Measurements from ENCODE around the gene IFNB1. TPM values are rescaled to one million over a fixed set of nuclear protein-coding genes. Genes with fewer than 3 reads are reported as not detected.

Gene IFNB1
- total RNA-seq, 1 donor from 2014 or later = not detected

DNA sequence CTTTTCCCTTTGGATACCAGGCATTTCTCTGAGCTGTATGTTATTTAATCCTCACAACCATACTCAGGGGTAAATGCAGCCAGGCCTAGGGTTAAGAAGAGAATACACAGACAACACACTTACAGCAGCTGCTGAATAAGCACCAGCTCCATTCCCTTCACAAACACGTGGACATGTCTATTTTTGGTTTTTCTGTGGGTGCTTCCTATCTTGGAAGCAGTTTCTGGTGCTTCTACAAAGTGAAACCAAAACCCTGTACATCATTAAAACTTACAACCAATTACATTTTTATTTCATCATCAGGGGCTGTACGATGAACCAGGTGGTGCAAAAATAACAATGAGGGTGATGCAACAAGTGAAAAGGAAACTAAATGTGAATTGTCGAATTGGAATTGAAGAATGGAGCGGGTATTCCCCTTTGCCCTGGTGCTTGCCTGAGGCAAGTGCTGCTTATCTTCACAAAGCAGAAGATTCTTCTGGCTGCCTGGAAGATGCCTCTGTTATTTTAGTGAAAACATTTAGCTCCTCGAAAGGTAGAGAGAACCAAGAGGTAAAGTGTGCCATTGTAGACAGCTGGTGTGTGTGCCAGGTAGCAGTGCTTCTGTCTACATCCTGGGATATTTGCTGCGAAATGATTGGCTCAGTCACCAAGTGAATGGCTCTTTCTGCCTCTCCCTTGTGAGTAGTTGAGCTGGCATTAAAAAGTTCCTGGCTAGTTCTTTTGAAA lies 18.6 kb upstream of the IFNB1 start:
- no peak for DNase-seq
- Histone ChIP-seq H3K4me3 (peak overlapping the region; percentile 27), H3K27me3 (no peaks in the 10 kb centered on the region), H3K4me1 (peaks cover 15% of the 10 kb centered on the region), H3K36me3 (no peaks in the 10 kb centered on the region), H3K27ac (peak overlapping the region; percentile 53), H3K9me3 (no peaks in the 10 kb centered on the region)
- TF ChIP-seq, protein P1, sequence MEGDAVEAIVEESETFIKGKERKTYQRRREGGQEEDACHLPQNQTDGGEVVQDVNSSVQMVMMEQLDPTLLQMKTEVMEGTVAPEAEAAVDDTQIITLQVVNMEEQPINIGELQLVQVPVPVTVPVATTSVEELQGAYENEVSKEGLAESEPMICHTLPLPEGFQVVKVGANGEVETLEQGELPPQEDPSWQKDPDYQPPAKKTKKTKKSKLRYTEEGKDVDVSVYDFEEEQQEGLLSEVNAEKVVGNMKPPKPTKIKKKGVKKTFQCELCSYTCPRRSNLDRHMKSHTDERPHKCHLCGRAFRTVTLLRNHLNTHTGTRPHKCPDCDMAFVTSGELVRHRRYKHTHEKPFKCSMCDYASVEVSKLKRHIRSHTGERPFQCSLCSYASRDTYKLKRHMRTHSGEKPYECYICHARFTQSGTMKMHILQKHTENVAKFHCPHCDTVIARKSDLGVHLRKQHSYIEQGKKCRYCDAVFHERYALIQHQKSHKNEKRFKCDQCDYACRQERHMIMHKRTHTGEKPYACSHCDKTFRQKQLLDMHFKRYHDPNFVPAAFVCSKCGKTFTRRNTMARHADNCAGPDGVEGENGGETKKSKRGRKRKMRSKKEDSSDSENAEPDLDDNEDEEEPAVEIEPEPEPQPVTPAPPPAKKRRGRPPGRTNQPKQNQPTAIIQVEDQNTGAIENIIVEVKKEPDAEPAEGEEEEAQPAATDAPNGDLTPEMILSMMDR (IDR thresholded peaks at IDR 0.05) = no peak
- ATAC-seq = peak; percentile 67
- intact Hi-C loops (cut with DNase I) = no loop called here

DNA sequence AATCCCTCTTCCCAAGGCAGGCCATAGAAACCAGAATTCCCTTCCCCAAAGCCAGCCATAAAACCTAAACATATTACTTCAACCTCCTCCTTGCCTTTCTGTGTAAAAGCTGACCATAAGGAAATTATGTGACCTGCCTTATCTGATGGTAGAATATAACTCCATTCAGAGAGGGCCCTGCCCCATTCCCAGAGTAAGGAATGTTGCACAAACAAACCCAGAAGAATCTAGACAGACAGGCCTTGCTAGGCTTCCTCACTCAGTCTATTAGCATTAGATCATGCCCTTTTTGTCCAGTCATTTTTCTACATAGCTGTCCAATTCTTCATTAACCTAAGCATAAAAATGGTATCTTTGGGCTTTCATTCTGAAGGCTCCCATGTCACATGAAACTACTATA lies 17.8 kb upstream of the IFNB1 start:
- intact Hi-C loops (cut with DNase I) = no loop called here
- DNase-seq (no peak), ATAC-seq (peak; percentile 61)
- Histone ChIP-seq H3K4me3 (no peak overlapping the region), H3K27me3 (no peaks in the 10 kb centered on the region), H3K36me3 (no peaks in the 10 kb centered on the region), H3K4me1 (peaks cover 16% of the 10 kb centered on the region), H3K27ac (peak overlapping the region; percentile 53), H3K9me3 (no peaks in the 10 kb centered on the region)
- TF ChIP-seq, protein P1 (IDR thresholded peaks at IDR 0.05) = no peak

DNA sequence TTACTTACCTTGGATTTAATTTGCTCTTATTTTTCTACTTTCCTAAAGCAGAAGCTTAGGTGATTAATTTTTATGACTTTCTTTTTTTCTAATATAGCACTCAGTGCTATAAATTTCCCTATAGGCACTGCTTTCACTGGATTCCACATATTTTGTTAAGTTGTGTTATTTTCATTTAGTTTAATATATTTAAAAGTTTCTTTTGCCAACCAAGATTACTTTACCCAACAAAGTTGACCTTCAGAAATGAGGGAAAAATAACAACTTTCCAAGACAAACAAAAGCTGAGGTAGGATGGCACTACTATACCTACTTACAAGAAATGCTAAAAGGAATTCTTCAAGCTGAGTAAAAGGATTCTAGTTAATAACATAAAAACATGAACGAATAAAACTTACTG lies 8.8 kb upstream of the IFNB1 start:
- Histone ChIP-seq H3K9me3 (no peaks in the 10 kb centered on the region), H3K27ac (no peak overlapping the region), H3K4me3 (no peak overlapping the region), H3K36me3 (no peaks in the 10 kb centered on the region), H3K4me1 (peaks cover 3% of the 10 kb centered on the region), H3K27me3 (no peaks in the 10 kb centered on the region)
- TF ChIP-seq, protein P1 (IDR thresholded peaks at IDR 0.05) = no peak
- no peak for DNase-seq
- ATAC-seq = no peak
- intact Hi-C loops (cut with DNase I) = no loop called here

DNA sequence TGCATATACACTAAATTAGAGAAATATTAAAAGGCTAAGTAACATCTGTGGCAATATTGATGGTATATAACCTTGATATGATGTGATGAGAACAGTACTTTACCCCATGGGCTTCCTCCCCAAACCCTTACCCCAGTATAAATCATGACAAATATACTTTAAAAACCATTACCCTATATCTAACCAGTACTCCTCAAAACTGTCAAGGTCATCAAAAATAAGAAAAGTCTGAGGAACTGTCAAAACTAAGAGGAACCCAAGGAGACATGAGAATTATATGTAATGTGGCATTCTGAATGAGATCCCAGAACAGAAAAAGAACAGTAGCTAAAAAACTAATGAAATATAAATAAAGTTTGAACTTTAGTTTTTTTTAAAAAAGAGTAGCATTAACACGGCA lies 7.3 kb upstream of the IFNB1 start:
- Histone ChIP-seq H3K4me3 (no peak overlapping the region), H3K4me1 (no peaks in the 10 kb centered on the region), H3K27ac (no peak overlapping the region), H3K36me3 (no peaks in the 10 kb centered on the region), H3K27me3 (no peaks in the 10 kb centered on the region), H3K9me3 (no peaks in the 10 kb centered on the region)
- TF ChIP-seq, protein P1 (IDR thresholded peaks at IDR 0.05) = no peak
- ATAC-seq (no peak), DNase-seq (no peak)
- intact Hi-C loops (cut with DNase I) = no loop called here

DNA sequence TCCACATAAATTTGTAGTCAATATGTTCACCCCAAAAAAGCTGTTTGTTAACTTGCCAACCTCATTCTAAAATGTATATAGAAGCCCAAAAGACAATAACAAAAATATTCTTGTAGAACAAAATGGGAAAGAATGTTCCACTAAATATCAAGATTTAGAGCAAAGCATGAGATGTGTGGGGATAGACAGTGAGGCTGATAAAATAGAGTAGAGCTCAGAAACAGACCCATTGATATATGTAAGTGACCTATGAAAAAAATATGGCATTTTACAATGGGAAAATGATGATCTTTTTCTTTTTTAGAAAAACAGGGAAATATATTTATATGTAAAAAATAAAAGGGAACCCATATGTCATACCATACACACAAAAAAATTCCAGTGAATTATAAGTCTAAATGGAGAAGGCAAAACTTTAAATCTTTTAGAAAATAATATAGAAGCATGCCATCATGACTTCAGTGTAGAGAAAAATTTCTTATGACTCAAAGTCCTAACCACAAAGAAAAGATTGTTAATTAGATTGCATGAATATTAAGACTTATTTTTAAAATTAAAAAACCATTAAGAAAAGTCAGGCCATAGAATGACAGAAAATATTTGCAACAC lies 6.6 kb upstream of the IFNB1 start:
- ATAC-seq (no peak), DNase-seq (no peak)
- Histone ChIP-seq H3K36me3 (no peaks in the 10 kb centered on the region), H3K4me1 (no peaks in the 10 kb centered on the region), H3K27ac (no peak overlapping the region), H3K9me3 (no peaks in the 10 kb centered on the region), H3K4me3 (no peak overlapping the region), H3K27me3 (no peaks in the 10 kb centered on the region)
- TF ChIP-seq, protein P1 (IDR thresholded peaks at IDR 0.05) = no peak
- intact Hi-C loops (cut with DNase I) = no loop called here

Measured in upper lobe of right lung (tissue), 1 donor.